Sigmoid colon (tissue), 3 donors: ENCODE results near the gene UST.

Experiments
- CTCF ChIP-seq, 4 experiments: fragments of 450-650 bp in 3 of 4; fragments of 200-600 bp in 1 of 4; IDR thresholded peaks; one replicate each; pipeline ENCODE4 v1.5.1; 2016 to 2019; ENCODE audit warnings: antibody characterized with exemption in 4 of 4, mild to moderate bottlenecking in 3 of 4, moderate library complexity in 2 of 4
- POLR2A ChIP-seq, 2 donors: fragments of 450-650 bp; IDR thresholded peaks; one replicate each; pipeline ENCODE4 v1.6.1; 2016; ENCODE audit warnings: antibody characterized with exemption in 2 of 2, mild to moderate bottlenecking in 2 of 2, moderate library complexity in 2 of 2

DNA sequence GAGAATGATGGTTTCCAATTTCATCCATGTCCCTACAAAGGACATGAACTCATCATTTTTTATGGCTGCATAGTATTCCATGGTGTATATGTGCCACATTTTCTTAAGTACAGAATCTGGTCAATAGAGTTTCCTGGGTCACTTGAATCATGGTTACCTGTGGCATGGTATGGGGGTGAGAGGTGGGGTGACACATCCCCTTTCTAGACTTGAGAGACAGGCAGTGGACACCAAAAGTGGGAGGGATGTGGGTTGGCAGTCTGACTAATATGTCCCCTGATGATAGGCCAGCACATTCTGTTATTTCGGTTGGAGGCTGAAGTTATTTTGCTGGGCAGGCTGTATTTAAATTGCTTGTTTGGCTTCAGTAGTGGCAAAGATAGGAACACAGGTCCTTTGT, 78.1 kb downstream of the UST start:
- no peak for TF ChIP-seq CTCF (IDR thresholded peaks at IDR 0.05)
- no peak for TF ChIP-seq POLR2A (IDR thresholded peaks at IDR 0.05)
